D721Med (cell line): Measurements from ENCODE around the gene UFD1.
A peak's percentile ranks its signal among the peaks of the same experiment; 100 is the strongest.
"Not testable (repeated sequence)": the region's sequence is repeated elsewhere in the genome, so short reads cannot be mapped to it uniquely, and the experiment has no call there.

Experiments
- DNase-seq: peaks from one replicate; pipeline ENCODE4 v3.0.0; 2011; ENCODE audit warnings: low spot score; ENCODE audit not compliant: insufficient read length
- FAIRE-seq: peaks from 2 replicates; lab custom pipeline; 2011; peaks lifted over from hg19 to GRCh38; lab: Jason Lieb, UNC
- TF ChIP-seq, protein P1 (sequence below): IDR thresholded peaks from 2 replicates; pipeline ENCODE4 v1.5.1; 2012; ENCODE audit warnings: mild to moderate bottlenecking, control low read depth; ENCODE audit not compliant: insufficient read depth; ENCODE audit errors: missing control alignments

Gene UFD1

GRCh38 chr22:19447330-19448075 lies 31.5 kb downstream of the UFD1 start, which contains the start of gene C22orf39:
Gene C22orf39, minus strand, starts transcription at chr22:19447711. Its CDS starts 23 bp downstream, at chr22:19447688.
- TF ChIP-seq, protein P1, sequence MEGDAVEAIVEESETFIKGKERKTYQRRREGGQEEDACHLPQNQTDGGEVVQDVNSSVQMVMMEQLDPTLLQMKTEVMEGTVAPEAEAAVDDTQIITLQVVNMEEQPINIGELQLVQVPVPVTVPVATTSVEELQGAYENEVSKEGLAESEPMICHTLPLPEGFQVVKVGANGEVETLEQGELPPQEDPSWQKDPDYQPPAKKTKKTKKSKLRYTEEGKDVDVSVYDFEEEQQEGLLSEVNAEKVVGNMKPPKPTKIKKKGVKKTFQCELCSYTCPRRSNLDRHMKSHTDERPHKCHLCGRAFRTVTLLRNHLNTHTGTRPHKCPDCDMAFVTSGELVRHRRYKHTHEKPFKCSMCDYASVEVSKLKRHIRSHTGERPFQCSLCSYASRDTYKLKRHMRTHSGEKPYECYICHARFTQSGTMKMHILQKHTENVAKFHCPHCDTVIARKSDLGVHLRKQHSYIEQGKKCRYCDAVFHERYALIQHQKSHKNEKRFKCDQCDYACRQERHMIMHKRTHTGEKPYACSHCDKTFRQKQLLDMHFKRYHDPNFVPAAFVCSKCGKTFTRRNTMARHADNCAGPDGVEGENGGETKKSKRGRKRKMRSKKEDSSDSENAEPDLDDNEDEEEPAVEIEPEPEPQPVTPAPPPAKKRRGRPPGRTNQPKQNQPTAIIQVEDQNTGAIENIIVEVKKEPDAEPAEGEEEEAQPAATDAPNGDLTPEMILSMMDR, result no peak
- DNase-seq, result peak; percentile 97
- no peak for FAIRE-seq

- no peak for FAIRE-seq
- TF ChIP-seq, protein P1, result no peak
- DNase-seq, result no peak
Observed at GRCh38 chr22:19446603-19447329, 32.2 kb downstream of the UFD1 start.

DNA sequence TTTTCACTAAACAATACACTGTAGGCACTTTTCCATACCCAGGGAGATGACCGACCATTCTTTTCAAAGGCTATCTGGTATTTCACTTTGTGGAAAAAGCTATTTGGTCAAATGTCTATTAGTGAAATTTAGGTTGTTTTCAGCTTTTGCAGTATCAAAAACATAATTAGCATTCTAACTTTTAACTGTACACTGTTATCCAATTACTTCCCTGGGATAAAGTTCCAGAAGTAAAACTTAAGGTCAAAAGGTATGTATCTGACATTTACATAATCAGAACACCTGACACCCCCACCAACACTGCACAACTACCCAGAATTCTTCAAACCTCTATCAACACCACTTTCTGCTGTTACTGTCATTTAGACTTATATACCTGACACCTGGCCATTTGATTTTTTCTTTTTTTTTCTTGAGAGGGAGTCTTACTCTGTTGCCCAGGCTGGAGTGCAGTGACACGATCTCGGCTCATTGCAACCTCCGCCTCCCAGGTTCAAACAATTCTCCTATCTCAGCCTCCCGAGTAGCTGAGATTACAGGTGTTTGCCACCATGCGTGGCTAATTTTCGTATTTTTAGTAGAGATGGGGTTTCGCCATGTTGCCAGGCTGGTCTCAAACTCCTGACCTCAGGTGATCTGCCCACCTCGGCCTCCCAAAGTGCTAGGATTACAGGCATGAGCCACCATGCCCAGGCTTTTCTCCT lies 33.6 kb downstream of the UFD1 start:
- DNase-seq, FAIRE-seq: not testable (repeated sequence)

- no peak for DNase-seq
- no peak for FAIRE-seq
- TF ChIP-seq, protein P1, result no peak
Observed at GRCh38 chr22:19443544-19444211, 35.3 kb downstream of the UFD1 start.

DNA sequence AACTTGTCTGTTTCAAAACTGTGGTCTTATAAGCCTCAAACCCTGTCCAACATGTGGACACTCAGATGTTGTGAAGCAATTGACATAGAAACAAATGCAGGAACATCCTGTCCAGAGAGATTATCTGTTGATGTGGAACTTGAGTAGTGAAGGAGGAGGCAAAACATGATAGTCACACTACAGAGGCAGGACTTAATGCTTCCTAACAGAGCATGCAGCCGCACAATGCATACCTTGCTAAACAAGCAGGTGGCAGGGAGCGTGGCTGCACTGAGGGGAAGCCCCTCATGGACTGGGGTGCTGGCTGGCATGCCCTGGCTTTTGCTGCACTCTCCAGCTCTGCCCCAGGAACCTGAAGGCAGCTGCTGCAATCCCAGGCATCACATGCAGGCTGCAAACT lies 36.8 kb downstream of the UFD1 start:
- TF ChIP-seq, protein P1, result no peak
- FAIRE-seq (no peak), DNase-seq (no peak)

- no peak for DNase-seq
- TF ChIP-seq, protein P1, result no peak
- no peak for FAIRE-seq
Observed at GRCh38 chr22:19440411-19441195, 38.4 kb downstream of the UFD1 start.
